Measurements from ENCODE around the gene ZNF718. TPM values are rescaled to one million over a fixed set of nuclear protein-coding genes. Genes with fewer than 3 reads are reported as not detected.

Gene ZNF718
- total and polyA plus RNA-seq, 2 experiments from 2014 or later, result 11.1 to 17.1 TPM

GRCh38 chr4:107444-108429 is 16.6 kb upstream of the ZNF718 start:
- no peaks in the 10 kb centered on the region for H3K4me1 ChIP-seq (ENCODE audit: low read depth)
- H3K4me3 ChIP-seq, result peak overlapping the region; percentile 31
- no peaks in the 10 kb centered on the region for H3K9me3 ChIP-seq (ENCODE audit: low read depth)
- TF ChIP-seq CTCF (IDR thresholded peaks at IDR 0.05; ENCODE audit: low read depth, low read length), result no peak
- H3K36me3 ChIP-seq, result no peaks in the 10 kb centered on the region
- H3K27ac ChIP-seq, result no peak overlapping the region
- peaks cover 75% of the 10 kb centered on the region for H3K27me3 ChIP-seq
- DNase-seq (ENCODE audit: low read depth in 1 of 2, low spot score in 1 of 2), result peak in 1 of 2 donors; percentile 16

GRCh38 chr4:112771-113170 is 11.5 kb upstream of the ZNF718 start:
- DNase-seq (ENCODE audit: low read depth in 1 of 2, low spot score in 1 of 2), result no peak
- Histone ChIP-seq H3K27ac (no peak overlapping the region), H3K4me3 (no peak overlapping the region), H3K4me1 (ENCODE audit: low read depth) (no peaks in the 10 kb centered on the region), H3K36me3 (no peaks in the 10 kb centered on the region), H3K27me3 (peaks cover 36% of the 10 kb centered on the region), H3K9me3 (ENCODE audit: low read depth) (no peaks in the 10 kb centered on the region)
- TF ChIP-seq CTCF (IDR thresholded peaks at IDR 0.05; ENCODE audit: low read depth, low read length), result no peak

DNA sequence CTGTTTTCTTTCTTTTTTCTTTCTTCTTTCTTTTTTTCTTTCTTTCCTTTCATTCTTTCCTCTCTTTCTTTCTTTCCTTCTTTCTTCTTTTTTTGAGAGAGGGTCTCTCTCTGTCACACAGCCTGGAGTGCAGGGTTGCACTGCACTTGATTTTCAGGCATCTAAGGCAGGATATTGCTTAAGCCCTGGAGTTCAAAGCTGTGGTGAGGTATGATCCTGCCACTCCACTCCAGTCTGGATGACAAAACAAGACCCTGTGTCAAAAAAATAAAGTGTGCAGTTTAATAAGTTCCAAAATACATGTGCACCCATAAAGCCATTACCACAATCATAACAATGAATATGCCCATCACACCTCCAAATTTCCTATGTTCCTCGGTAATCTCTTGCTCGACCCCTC is 10.6 kb upstream of the ZNF718 start:
- no peak overlapping the region for H3K4me3 ChIP-seq
- H3K27me3 ChIP-seq, result peaks cover 27% of the 10 kb centered on the region
- no peaks in the 10 kb centered on the region for H3K9me3 ChIP-seq (ENCODE audit: low read depth)
- H3K27ac ChIP-seq, result no peak overlapping the region
- no peak for TF ChIP-seq CTCF (IDR thresholded peaks at IDR 0.05; ENCODE audit: low read depth, low read length)
- no peaks in the 10 kb centered on the region for H3K4me1 ChIP-seq (ENCODE audit: low read depth)
- no peaks in the 10 kb centered on the region for H3K36me3 ChIP-seq
- no peak for DNase-seq (ENCODE audit: low read depth in 1 of 2, low spot score in 1 of 2)

DNA sequence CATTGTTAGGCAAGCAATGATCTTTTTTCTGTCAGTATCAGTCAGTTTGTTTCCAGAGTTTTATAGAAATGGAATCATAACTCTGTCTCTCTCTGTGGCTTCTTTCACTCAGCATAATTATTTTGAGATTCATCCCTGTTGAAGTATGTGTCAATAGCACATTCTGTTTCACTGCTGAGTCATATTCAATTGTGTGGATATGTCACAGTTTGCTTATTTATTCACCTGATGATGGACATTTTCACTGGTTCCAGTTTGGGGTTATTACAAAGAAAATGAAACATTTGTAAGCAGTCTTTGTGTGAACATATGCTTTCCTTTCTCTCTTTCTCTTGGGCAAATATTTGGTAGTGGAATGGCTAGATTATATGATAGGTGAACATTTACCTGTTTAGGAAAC is 10.2 kb upstream of the ZNF718 start:
- no peak for DNase-seq (ENCODE audit: low read depth in 1 of 2, low spot score in 1 of 2)
- no peaks in the 10 kb centered on the region for H3K36me3 ChIP-seq
- peaks cover 23% of the 10 kb centered on the region for H3K27me3 ChIP-seq
- no peaks in the 10 kb centered on the region for H3K4me1 ChIP-seq (ENCODE audit: low read depth)
- TF ChIP-seq CTCF (IDR thresholded peaks at IDR 0.05; ENCODE audit: low read depth, low read length), result no peak
- no peaks in the 10 kb centered on the region for H3K9me3 ChIP-seq (ENCODE audit: low read depth)
- H3K4me3 ChIP-seq, result no peak overlapping the region
- H3K27ac ChIP-seq, result no peak overlapping the region

DNA sequence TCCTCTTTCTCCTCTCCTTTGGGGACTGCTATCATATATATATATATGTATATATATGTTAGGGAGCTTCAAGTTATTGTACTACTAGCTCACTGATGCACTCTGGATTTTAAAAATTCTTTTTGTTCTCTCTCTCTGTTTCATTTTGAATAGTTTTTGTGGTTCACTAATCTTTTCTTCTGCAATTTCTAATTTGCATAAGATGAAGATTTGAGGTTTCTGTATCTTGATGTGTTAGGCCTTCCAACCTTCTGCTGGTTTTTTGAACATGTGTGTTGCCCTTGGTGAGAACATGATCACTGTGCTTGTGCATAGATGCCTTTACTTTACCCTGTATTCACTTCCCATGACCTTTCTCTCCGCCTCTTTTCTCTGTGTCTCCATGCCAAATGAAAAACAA is 7.8 kb upstream of the ZNF718 start:
- no peaks in the 10 kb centered on the region for H3K4me1 ChIP-seq (ENCODE audit: low read depth)
- H3K9me3 ChIP-seq (ENCODE audit: low read depth), result no peaks in the 10 kb centered on the region
- H3K27ac ChIP-seq, result no peak overlapping the region
- H3K36me3 ChIP-seq, result no peaks in the 10 kb centered on the region
- DNase-seq (ENCODE audit: low read depth in 1 of 2, low spot score in 1 of 2), result no peak
- H3K4me3 ChIP-seq, result no peak overlapping the region
- TF ChIP-seq CTCF (IDR thresholded peaks at IDR 0.05; ENCODE audit: low read depth, low read length), result no peak
- H3K27me3 ChIP-seq, result peaks cover 3% of the 10 kb centered on the region

All from cardiac muscle cell (in vitro differentiated cells and primary cell).